Measurements from ENCODE around the gene PWWP2B.

Gene PWWP2B

DNA sequence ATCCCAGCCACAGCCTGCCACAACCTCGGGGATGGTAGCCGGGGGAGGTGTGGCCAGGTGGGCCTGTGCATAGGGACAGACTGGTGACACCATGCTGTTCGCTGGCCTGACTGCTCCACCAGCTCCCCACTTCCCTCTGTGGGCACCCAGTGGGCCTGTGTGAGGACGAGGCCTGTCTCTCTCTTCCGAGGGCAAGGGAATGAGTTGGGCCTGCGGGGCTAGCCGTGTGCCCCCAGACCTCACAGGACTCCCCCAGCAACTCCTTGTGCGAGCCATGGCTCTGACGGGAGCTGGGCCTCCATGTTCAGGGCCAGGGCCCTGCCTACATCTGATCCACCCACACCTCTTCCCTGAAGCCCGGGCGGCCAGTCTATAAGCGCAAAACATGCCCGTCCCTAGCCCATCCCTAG lies 40.5 kb downstream of the PWWP2B start:
- no peak overlapping the region for H3K4me3 ChIP-seq (ENCODE audit: low read depth, low read length)
- TF ChIP-seq, protein P1, sequence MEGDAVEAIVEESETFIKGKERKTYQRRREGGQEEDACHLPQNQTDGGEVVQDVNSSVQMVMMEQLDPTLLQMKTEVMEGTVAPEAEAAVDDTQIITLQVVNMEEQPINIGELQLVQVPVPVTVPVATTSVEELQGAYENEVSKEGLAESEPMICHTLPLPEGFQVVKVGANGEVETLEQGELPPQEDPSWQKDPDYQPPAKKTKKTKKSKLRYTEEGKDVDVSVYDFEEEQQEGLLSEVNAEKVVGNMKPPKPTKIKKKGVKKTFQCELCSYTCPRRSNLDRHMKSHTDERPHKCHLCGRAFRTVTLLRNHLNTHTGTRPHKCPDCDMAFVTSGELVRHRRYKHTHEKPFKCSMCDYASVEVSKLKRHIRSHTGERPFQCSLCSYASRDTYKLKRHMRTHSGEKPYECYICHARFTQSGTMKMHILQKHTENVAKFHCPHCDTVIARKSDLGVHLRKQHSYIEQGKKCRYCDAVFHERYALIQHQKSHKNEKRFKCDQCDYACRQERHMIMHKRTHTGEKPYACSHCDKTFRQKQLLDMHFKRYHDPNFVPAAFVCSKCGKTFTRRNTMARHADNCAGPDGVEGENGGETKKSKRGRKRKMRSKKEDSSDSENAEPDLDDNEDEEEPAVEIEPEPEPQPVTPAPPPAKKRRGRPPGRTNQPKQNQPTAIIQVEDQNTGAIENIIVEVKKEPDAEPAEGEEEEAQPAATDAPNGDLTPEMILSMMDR (conservative IDR thresholded peaks at IDR 0.05; ENCODE audit: low read depth, low read length): no peak
- DNase-seq (ENCODE audit: low read depth): no peak

- TF ChIP-seq, protein P1 (conservative IDR thresholded peaks at IDR 0.05; ENCODE audit: low read depth, low read length): no peak
Measured at GRCh38 chr10:132438091-132439024, 41.4 kb downstream of the PWWP2B start.

GRCh38 chr10:132439025-132439388 lies 42.0 kb downstream of the PWWP2B start:
- DNase-seq (ENCODE audit: low read depth): no peak
- TF ChIP-seq, protein P1 (conservative IDR thresholded peaks at IDR 0.05; ENCODE audit: low read depth, low read length): no peak
- no peak overlapping the region for H3K4me3 ChIP-seq (ENCODE audit: low read depth, low read length)

More at GRCh38 chr10:132438091-132439024, 41.4 kb downstream of the PWWP2B start:
- H3K4me3 ChIP-seq (ENCODE audit: low read depth, low read length): no peak overlapping the region
- DNase-seq (ENCODE audit: low read depth): no peak

DNA sequence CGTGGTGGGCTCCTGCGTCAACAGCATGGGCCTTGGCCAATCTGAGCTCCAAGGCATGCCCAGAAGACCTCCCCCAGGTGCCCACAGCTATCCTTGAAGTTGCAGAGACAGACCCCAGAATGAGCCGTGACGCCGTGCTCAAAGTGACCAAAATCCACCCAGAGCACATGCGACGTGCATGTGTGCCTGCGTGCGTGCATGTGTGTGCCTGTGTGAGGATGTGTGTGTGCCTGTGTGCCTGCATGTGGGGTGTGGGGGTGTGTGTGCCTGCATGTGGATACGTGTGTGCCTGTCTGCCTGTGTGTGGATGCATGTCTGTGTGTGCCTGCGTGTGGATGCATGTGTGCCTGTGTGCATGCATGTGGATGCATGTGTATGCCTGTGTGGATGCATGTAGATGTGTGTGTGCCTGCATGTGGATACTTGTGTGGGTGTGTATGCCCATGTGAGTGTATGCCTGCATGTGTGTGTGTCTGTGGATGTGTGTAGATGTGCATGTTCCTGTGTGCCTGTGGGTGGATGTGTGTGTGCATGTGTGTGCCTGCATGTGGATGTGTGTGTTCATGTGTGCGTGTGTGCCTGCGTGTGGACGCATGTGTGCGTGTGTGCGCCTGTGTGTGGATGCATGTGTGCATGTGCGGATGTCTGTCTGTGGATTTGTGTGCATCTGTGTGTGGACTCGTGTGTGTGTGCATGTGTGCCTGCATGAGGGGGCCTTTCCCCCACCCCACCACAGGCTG lies 42.6 kb downstream of the PWWP2B start:
- H3K4me3 ChIP-seq (ENCODE audit: low read depth, low read length): no peak overlapping the region
- TF ChIP-seq, protein P1 (conservative IDR thresholded peaks at IDR 0.05; ENCODE audit: low read depth, low read length): no peak
- no peak for DNase-seq (ENCODE audit: low read depth)

DNA sequence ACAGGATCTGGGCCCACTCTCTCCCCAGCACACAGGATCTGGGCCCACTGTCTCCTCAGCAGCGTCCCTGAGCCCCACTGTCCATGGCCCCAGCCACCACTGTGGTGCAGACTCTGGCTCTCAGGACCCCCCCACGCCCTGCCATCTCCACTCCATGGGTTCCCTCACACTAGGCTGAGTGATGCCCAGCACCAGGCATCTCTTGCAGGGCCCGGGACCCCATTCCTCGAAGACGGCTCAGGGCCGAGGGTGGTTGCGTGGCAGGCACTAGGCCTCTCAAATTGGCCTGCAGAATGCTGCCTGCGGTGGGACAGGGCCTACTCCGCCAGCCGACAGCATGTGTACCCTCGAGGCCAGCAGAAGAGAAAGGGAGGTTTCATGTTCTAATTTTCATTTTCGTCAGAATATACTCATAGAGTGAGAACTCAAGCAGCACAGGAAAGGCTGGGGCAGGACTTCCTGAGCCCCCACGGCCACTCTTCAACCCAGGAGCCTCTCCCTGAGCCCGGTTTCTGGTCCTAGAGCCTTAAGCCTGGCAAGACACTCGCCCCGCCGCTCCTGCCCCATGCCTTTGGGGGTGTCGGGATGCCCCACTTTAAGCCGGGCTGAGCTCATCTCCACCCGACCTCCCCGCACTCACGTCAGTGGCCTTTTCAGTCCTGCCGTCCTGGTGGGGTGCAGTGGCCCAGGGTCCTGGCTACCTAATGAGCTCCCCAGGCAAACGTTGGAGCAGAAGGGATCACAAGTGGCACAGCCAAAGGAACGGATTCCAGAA lies 44.0 kb downstream of the PWWP2B start:
- H3K4me3 ChIP-seq (ENCODE audit: low read depth, low read length): no peak overlapping the region
- no peak for DNase-seq (ENCODE audit: low read depth)
- TF ChIP-seq, protein P1 (conservative IDR thresholded peaks at IDR 0.05; ENCODE audit: low read depth, low read length): no peak

GRCh38 chr10:132441818-132442524 lies 45.0 kb downstream of the PWWP2B start:
- no peak overlapping the region for H3K4me3 ChIP-seq (ENCODE audit: low read depth, low read length)
- TF ChIP-seq, protein P1 (conservative IDR thresholded peaks at IDR 0.05; ENCODE audit: low read depth, low read length): no peak
- no peak for DNase-seq (ENCODE audit: low read depth)
